ENCODE results near the gene EMILIN2.

Gene EMILIN2

DNA sequence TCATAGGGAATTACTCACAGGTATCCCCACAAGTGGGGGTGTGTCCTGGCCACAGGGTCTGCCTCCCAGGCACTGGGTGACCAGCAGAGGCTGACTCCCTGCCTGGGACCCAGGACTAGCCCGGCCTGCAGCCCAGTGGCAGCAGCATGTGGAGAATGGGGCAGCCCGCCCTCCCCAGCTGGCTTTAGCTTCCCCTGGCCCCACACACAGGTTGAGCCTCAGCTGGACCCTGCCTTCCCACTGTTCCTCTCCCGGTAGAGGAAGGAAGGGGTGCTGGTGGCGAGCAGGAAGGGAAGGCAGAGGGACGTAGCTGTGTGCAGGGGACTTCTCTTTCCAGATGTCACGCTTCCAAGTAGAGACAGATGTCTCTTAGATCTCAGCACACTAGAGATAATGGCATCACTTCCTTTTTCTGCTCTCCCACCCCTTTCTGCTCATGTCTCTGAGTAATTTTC, 51.4 kb downstream of the EMILIN2 start:
- no peaks in the 10 kb centered on the region for H3K36me3 ChIP-seq (ENCODE audit: control insufficient read depth in 2 of 2, insufficient read depth in 1 of 2, low read length in 2 of 2)
- CTCF ChIA-PET, result interaction anchor here (0.6 to 0.7 kb wide), 2 partner anchors 219 to 462 kb away, joined by 3 read pairs; no protein-coding TSS in a partner anchor

DNA sequence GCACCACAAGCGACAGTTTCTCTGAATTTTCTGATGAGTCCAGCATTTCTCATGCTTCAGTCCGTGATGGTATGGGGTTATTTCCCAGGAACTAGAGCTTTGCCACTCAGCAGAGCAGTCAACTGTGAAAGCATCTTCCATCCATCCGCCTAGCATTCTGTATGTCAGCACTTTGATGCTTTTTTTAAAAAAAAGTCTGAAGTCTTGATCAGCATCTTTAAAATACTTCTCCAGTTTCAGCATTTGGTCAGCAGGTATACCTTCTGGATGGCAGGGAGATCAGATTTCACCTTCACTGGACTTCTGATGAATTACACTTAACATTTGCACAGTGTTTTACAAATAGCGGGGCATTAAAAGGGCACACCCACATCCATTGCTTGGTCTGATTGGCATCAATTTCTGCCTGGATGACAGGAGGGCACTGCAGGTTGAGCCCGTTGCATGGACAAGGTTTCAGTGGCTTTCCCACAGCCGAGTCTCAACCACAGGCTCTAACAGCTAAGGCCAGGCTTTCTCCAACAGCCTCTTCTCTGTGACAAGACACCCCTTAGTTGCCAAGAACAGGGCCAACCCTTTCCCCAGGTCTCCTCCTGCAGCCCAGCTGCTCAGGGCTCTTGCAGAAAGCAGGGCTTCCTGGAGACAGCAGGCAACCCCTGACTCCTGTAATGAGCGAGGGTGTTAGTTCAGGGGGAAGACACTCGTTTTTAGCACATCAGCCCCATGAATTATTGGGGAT, 54.0 kb downstream of the EMILIN2 start:
- Histone ChIP-seq H3K4me3 (ENCODE audit: low read depth, low read length) (no peak overlapping the region), H3K9me3 (ENCODE audit: control insufficient read depth, insufficient read depth, low read depth, low read length) (no peaks in the 10 kb centered on the region), H3K27ac (ENCODE audit: extremely low read depth, low read depth, low read length) (no peak overlapping the region), H3K36me3 (ENCODE audit: control insufficient read depth in 2 of 2, insufficient read depth in 1 of 2, low read length in 2 of 2) (no peaks in the 10 kb centered on the region), H3K4me1 (ENCODE audit: control insufficient read depth, insufficient read depth, low read length) (no peaks in the 10 kb centered on the region)
- ChIA-PET CTCF (no interaction called here), POLR2A (no interaction called here)
- TF ChIP-seq, protein P1, sequence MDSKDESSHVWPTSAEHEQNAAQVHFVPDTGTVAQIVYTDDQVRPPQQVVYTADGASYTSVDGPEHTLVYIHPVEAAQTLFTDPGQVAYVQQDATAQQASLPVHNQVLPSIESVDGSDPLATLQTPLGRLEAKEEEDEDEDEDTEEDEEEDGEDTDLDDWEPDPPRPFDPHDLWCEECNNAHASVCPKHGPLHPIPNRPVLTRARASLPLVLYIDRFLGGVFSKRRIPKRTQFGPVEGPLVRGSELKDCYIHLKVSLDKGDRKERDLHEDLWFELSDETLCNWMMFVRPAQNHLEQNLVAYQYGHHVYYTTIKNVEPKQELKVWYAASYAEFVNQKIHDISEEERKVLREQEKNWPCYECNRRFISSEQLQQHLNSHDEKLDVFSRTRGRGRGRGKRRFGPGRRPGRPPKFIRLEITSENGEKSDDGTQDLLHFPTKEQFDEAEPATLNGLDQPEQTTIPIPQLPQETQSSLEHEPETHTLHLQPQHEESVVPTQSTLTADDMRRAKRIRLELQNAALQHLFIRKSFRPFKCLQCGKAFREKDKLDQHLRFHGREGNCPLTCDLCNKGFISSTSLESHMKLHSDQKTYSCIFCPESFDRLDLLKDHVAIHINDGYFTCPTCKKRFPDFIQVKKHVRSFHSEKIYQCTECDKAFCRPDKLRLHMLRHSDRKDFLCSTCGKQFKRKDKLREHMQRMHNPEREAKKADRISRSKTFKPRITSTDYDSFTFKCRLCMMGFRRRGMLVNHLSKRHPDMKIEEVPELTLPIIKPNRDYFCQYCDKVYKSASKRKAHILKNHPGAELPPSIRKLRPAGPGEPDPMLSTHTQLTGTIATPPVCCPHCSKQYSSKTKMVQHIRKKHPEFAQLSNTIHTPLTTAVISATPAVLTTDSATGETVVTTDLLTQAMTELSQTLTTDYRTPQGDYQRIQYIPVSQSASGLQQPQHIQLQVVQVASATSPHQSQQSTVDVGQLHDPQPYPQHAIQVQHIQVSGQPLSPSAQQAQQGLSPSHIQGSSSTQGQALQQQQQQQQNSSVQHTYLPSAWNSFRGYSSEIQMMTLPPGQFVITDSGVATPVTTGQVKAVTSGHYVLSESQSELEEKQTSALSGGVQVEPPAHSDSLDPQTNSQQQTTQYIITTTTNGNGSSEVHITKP (tag by site-specific recombination; IDR thresholded peaks at IDR 0.05), result no peak
- TF ChIP-seq, protein P2, sequence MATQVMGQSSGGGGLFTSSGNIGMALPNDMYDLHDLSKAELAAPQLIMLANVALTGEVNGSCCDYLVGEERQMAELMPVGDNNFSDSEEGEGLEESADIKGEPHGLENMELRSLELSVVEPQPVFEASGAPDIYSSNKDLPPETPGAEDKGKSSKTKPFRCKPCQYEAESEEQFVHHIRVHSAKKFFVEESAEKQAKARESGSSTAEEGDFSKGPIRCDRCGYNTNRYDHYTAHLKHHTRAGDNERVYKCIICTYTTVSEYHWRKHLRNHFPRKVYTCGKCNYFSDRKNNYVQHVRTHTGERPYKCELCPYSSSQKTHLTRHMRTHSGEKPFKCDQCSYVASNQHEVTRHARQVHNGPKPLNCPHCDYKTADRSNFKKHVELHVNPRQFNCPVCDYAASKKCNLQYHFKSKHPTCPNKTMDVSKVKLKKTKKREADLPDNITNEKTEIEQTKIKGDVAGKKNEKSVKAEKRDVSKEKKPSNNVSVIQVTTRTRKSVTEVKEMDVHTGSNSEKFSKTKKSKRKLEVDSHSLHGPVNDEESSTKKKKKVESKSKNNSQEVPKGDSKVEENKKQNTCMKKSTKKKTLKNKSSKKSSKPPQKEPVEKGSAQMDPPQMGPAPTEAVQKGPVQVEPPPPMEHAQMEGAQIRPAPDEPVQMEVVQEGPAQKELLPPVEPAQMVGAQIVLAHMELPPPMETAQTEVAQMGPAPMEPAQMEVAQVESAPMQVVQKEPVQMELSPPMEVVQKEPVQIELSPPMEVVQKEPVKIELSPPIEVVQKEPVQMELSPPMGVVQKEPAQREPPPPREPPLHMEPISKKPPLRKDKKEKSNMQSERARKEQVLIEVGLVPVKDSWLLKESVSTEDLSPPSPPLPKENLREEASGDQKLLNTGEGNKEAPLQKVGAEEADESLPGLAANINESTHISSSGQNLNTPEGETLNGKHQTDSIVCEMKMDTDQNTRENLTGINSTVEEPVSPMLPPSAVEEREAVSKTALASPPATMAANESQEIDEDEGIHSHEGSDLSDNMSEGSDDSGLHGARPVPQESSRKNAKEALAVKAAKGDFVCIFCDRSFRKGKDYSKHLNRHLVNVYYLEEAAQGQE (tag by site-specific recombination; IDR thresholded peaks at IDR 0.05), result peak; percentile 76

More for the DNA sequence above, 51.4 kb downstream of the EMILIN2 start:
- TF ChIP-seq GLIS1 (tag by site-specific recombination; IDR thresholded peaks at IDR 0.05) (peak; percentile 38), ZNF76 (tag by site-specific recombination; IDR thresholded peaks at IDR 0.05; ENCODE audit: borderline replicate concordance, low read depth) (no peak), MZF1 (tag by site-specific recombination; IDR thresholded peaks at IDR 0.05; ENCODE audit: borderline replicate concordance) (no peak), ZNF549 (tag by site-specific recombination; IDR thresholded peaks at IDR 0.05) (no peak), GLIS2 (tag by site-specific recombination; IDR thresholded peaks at IDR 0.05) (peak; percentile 44), ZIC2 (tag by site-specific recombination; IDR thresholded peaks at IDR 0.05) (peak; percentile 66), PBX3 (CRISPR knock-in tag; IDR thresholded peaks at IDR 0.05) (no peak)
- POLR2A ChIA-PET, result interaction anchor here (0.6 to 1.1 kb wide), 2 partner anchors 51 to 242 kb away, joined by 3 read pairs; partner anchors contain the start of gene EMILIN2
- no peak overlapping the region for H3K27ac ChIP-seq (ENCODE audit: extremely low read depth, low read depth, low read length)
- no peak overlapping the region for H3K4me3 ChIP-seq (ENCODE audit: low read depth, low read length)
- H3K4me1 ChIP-seq (ENCODE audit: control insufficient read depth, insufficient read depth, low read length), result no peaks in the 10 kb centered on the region; the same call in 1 of the 2 replicates
- no peaks in the 10 kb centered on the region for H3K9me3 ChIP-seq (ENCODE audit: control insufficient read depth, insufficient read depth, low read depth, low read length)

DNA sequence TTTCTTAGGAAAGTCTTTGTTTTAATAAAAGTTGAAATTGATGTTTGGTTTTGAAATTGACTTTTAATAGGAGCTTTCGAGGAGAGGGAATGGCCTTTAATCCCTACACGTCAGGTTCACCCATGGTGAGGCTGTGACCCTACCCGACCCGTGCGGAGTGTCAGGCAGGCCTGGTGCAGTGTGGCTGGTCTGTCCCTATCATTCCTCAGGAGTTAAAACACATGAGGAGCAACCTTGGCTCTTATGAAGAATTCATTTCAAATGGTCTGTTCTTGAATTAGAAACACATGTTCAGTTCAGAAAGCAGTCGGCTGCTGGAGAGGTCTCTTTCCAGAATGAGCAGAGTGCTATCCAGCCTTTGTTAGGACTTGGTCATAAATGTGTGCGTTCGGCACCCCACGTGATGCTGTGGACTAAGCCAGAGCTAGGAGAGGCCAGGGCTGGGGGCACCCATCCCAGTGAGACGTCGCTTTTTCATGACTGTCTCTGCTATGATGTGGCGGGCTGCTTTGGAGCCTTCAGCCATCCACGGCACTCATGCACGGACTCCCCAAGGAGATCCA, 54.7 kb downstream of the EMILIN2 start:
- CTCF ChIA-PET, result no interaction called here
- no peaks in the 10 kb centered on the region for H3K9me3 ChIP-seq (ENCODE audit: control insufficient read depth, insufficient read depth, low read depth, low read length)
- no peak overlapping the region for H3K27ac ChIP-seq (ENCODE audit: extremely low read depth, low read depth, low read length)
- POLR2A ChIA-PET, result no interaction called here
- H3K4me3 ChIP-seq (ENCODE audit: low read depth, low read length), result no peak overlapping the region
- no peaks in the 10 kb centered on the region for H3K36me3 ChIP-seq (ENCODE audit: control insufficient read depth in 2 of 2, insufficient read depth in 1 of 2, low read length in 2 of 2)
- H3K4me1 ChIP-seq (ENCODE audit: control insufficient read depth, insufficient read depth, low read length), result no peaks in the 10 kb centered on the region
- no peak for TF ChIP-seq ZNF335 (tag by site-specific recombination; conservative IDR thresholded peaks at IDR 0.05)
- TF ChIP-seq ZNF837 (tag by site-specific recombination; IDR thresholded peaks at IDR 0.05), result no peak
- TF ChIP-seq ZNF292 (tag by site-specific recombination; IDR thresholded peaks at IDR 0.05; ENCODE audit: borderline replicate concordance, low read depth), result no peak
- TF ChIP-seq KLF9 (tag by site-specific recombination; IDR thresholded peaks at IDR 0.05; ENCODE audit: low read depth), result no peak
- no peak for TF ChIP-seq ZFP3 (tag by site-specific recombination; IDR thresholded peaks at IDR 0.05; ENCODE audit: low read depth)
- TF ChIP-seq ZNF114 (tag by site-specific recombination; IDR thresholded peaks at IDR 0.05), result no peak
- no peak for TF ChIP-seq ZFP69B (tag by site-specific recombination; IDR thresholded peaks at IDR 0.05)
- TF ChIP-seq ZNF426 (tag by site-specific recombination; IDR thresholded peaks at IDR 0.05), result no peak
- TF ChIP-seq, protein P3, sequence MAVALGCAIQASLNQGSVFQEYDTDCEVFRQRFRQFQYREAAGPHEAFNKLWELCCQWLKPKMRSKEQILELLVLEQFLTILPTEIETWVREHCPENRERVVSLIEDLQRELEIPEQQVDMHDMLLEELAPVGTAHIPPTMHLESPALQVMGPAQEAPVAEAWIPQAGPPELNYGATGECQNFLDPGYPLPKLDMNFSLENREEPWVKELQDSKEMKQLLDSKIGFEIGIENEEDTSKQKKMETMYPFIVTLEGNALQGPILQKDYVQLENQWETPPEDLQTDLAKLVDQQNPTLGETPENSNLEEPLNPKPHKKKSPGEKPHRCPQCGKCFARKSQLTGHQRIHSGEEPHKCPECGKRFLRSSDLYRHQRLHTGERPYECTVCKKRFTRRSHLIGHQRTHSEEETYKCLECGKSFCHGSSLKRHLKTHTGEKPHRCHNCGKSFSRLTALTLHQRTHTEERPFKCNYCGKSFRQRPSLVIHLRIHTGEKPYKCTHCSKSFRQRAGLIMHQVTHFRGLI (tag by site-specific recombination; IDR thresholded peaks at IDR 0.05), result no peak
- TF ChIP-seq ZNF768 (tag by site-specific recombination; IDR thresholded peaks at IDR 0.05), result no peak
- TF ChIP-seq ZNF112 (tag by site-specific recombination; IDR thresholded peaks at IDR 0.05), result no peak

Data from HEK293 (cell line).